ENCODE results near the gene KRTAP12-3. TPM values are rescaled to one million over a fixed set of nuclear protein-coding genes. Genes with fewer than 3 reads are reported as not detected.
A peak's percentile ranks its signal among the peaks of the same experiment; 100 is the strongest.

The KRTAP12-3 gene
- polyA plus RNA-seq, 3 donors: not detected

DNA sequence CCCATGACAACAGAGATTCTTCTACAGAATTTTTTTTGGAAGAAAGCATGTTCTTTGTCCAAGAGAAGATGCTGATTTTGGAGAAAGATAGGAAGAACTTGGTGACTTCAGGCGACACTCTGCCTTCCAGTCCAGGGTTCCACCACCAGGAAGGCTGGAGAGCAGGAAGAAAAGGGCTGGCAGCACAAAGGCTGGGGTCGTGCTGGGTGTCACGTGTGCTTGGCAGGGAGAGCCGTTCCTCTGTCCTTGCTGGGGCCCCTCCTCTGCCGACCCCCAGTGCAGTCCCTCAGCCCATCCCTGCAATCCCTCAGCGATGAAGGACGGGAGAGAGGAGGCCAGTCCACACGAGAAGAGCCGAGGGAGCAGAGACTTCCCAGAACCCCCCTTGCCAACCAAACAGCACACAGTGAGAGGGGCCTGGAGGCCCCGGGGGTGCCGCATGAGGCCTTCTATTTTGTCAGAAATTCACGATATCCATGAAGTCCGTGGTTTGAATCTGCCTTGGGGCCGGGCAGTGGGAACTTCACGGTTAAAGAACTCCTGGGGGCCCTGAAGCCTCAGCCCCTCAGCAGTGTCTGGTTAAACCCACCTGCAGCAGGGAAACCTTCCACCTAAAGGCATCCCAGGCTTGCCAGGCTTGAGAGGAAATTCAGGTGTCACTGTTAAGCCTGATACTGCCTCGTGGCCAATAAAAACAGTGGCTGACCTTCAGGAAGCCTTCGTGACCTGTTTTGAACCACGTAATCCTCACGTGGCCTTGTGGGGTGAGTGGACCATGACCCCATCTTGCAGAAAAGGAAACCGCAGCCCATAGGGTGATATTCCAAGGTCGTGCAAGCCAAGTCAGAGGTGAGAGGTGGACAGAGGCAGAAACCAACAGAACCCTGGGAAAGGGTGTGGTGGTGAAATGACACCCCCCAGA lies 42.6 kb downstream of the KRTAP12-3 start:
- H3K4me3 Mint-ChIP-seq: peak overlapping the region in 1 of 2 donors; percentile 69
- H3K27me3 Mint-ChIP-seq (ENCODE audit: low read depth in 3 of 3): peaks cover 67 to 97% (median 70%) of the 10 kb centered on the region in 3 donors
- Histone ChIP-seq H3K27me3 (ENCODE audit: control insufficient read depth in 2 of 2, insufficient read depth in 2 of 2, low read length in 2 of 2) (peaks cover 4 to 56% of the 10 kb centered on the region in 2 donors), H3K9ac (ENCODE audit: insufficient read depth, low read length, poor library complexity, severe bottlenecking) (no peak overlapping the region), H3K4me3 (replicated peaks in 1 of 3; ENCODE audit: low read depth in 2 of 3, low read length in 3 of 3) (no peak overlapping the region), H4K20me1 (ENCODE audit: insufficient read depth, low read length) (no peaks in the 10 kb centered on the region), H3K4me2 (replicated peaks; ENCODE audit: extremely low read depth, low read length, poor library complexity, severe bottlenecking) (no peak overlapping the region), H3K27ac (ENCODE audit: low read depth in 1 of 2, low read length in 2 of 2) (no peak overlapping the region), H3K79me2 (ENCODE audit: insufficient read depth, low read length) (no peaks in the 10 kb centered on the region), H2AFZ (ENCODE audit: insufficient read depth, low read depth, low read length, poor library complexity, severe bottlenecking) (no peak overlapping the region), H3K36me3 (replicated peaks in 1 of 2; ENCODE audit: control insufficient read depth in 1 of 2, insufficient read depth in 2 of 2, low read length in 2 of 2) (no peaks in the 10 kb centered on the region), H3K9me3 (replicated peaks in 1 of 2; ENCODE audit: control insufficient read depth in 1 of 2, insufficient read depth in 1 of 2, low read length in 2 of 2) (no peaks in the 10 kb centered on the region), H3K4me1 (ENCODE audit: control insufficient read depth in 1 of 2, insufficient read depth in 2 of 2, low read length in 2 of 2) (no peaks in the 10 kb centered on the region)
- DNase-seq: no peak
- WGBS (ENCODE audit: insufficient coverage): 62% methylated on average over 12 of the region's 21 CpGs
- TF ChIP-seq CTCF (IDR thresholded peaks at IDR 0.05): no peak
- H3K9me3 Mint-ChIP-seq: peaks cover 0 to 13% (median 7%) of the 10 kb centered on the region in 7 donors
- H3K36me3 Mint-ChIP-seq: no peaks in the 10 kb centered on the region
- H3K27ac Mint-ChIP-seq: no peak overlapping the region
- no peaks in the 10 kb centered on the region for H3K4me1 Mint-ChIP-seq
- intact Hi-C loops (cut with micrococcal nuclease): no loop called here

- no peak overlapping the region for H3K4me2 ChIP-seq (replicated peaks; ENCODE audit: extremely low read depth, low read length, poor library complexity, severe bottlenecking)
- no peaks in the 10 kb centered on the region for H4K20me1 ChIP-seq (ENCODE audit: insufficient read depth, low read length)
- Mint-ChIP-seq H3K4me1 (no peaks in the 10 kb centered on the region), H3K9me3 (peaks cover 5 to 19% (median 12%) of the 10 kb centered on the region in 7 donors), H3K36me3 (peaks cover 0 to 4% of the 10 kb centered on the region in 2 donors), H3K4me3 (peak overlapping the region in 1 of 2 donors; percentile 39), H3K27me3 (ENCODE audit: low read depth in 3 of 3) (peaks cover 66 to 97% (median 71%) of the 10 kb centered on the region in 3 donors), H3K27ac (no peak overlapping the region)
- no peak overlapping the region for H3K9ac ChIP-seq (ENCODE audit: insufficient read depth, low read length, poor library complexity, severe bottlenecking)
- no peaks in the 10 kb centered on the region for H3K79me2 ChIP-seq (ENCODE audit: insufficient read depth, low read length)
- no peak overlapping the region for H3K27ac ChIP-seq (ENCODE audit: low read depth in 1 of 2, low read length in 2 of 2)
- no peak for TF ChIP-seq CTCF (IDR thresholded peaks at IDR 0.05)
- no peak overlapping the region for H2AFZ ChIP-seq (ENCODE audit: insufficient read depth, low read depth, low read length, poor library complexity, severe bottlenecking)
- WGBS (ENCODE audit: insufficient coverage): 93% methylated on average over 8 of the region's 14 CpGs
- DNase-seq: no peak
- no peak overlapping the region for H3K4me3 ChIP-seq (replicated peaks in 1 of 3; ENCODE audit: low read depth in 2 of 3, low read length in 3 of 3)
- H3K27me3 ChIP-seq (ENCODE audit: control insufficient read depth in 2 of 2, insufficient read depth in 2 of 2, low read length in 2 of 2): peaks cover 4 to 58% of the 10 kb centered on the region in 2 donors
- H3K4me1 ChIP-seq (ENCODE audit: control insufficient read depth in 1 of 2, insufficient read depth in 2 of 2, low read length in 2 of 2): no peaks in the 10 kb centered on the region
- intact Hi-C loops (cut with micrococcal nuclease): no loop called here
- H3K9me3 ChIP-seq (replicated peaks in 1 of 2; ENCODE audit: control insufficient read depth in 1 of 2, insufficient read depth in 1 of 2, low read length in 2 of 2): peaks cover 2 to 3% of the 10 kb centered on the region in 2 donors
- H3K36me3 ChIP-seq (replicated peaks in 1 of 2; ENCODE audit: control insufficient read depth in 1 of 2, insufficient read depth in 2 of 2, low read length in 2 of 2): no peaks in the 10 kb centered on the region
These were observed 43.3 kb downstream of the KRTAP12-3 start for GRCh38 chr21:44701023-44701400.
